SU-DHL-6 (cell line): Measurements from ENCODE around the gene RPS16.

ENCODE experiments used
- H2AFZ ChIP-seq: fragments of 200-600 bp; sonication (generic); 2 replicates; pipeline ENCODE4 v1.6.1; 2014; ENCODE audit warnings: low read depth, mild to moderate bottlenecking, moderate library complexity, mixed read lengths, antibody characterized with exemption, low read length; ENCODE audit not compliant: severe bottlenecking
- H3F3A ChIP-seq: fragments of 200-600 bp; shearing (Covaris generic); 2 replicates; pipeline ENCODE4 v1.6.0; 2016; ENCODE audit warnings: antibody characterized with exemption, mild to moderate bottlenecking; ENCODE audit not compliant: insufficient read depth
- H3K27ac ChIP-seq: fragments of 200-600 bp; sonication (generic); 2 replicates; pipeline ENCODE4 v1.5.1; 2016; ENCODE audit warnings: low read depth, mild to moderate bottlenecking, low read length, moderate library complexity, mixed read lengths
- H3K27me3 ChIP-seq: fragments of 200-600 bp; sonication (generic), shearing (Covaris generic); 2 replicates; pipeline ENCODE4 v1.6.0; 2014; ENCODE audit warnings: mild to moderate bottlenecking, low read length
- H3K36me3 ChIP-seq: fragments of 200-600 bp; sonication (generic); 2 replicates; pipeline ENCODE4 v1.6.1; 2014; ENCODE audit warnings: mild to moderate bottlenecking, low read length, mixed read lengths
- H3K4me2 ChIP-seq: fragments of 300-600, 200-600 bp; shearing (Covaris generic), sonication (generic); 2 replicates; pipeline ENCODE4 v1.6.0; 2014; ENCODE audit warnings: low read length, low read depth, mild to moderate bottlenecking; ENCODE audit not compliant: poor library complexity, severe bottlenecking
- H3K4me3 ChIP-seq: fragments of 200-600 bp; sonication (generic); 2 replicates; pipeline ENCODE4 v1.5.1; 2014; ENCODE audit warnings: antibody characterized with exemption, low read length, mild to moderate bottlenecking, mixed read lengths; ENCODE audit not compliant: insufficient read depth, poor library complexity, severe bottlenecking
- H3K79me2 ChIP-seq: fragments of 200-600 bp; sonication (generic); 2 replicates; pipeline ENCODE4 v1.6.1; 2014; ENCODE audit warnings: mild to moderate bottlenecking, low read length, moderate library complexity; ENCODE audit not compliant: insufficient read depth
- H3K9ac ChIP-seq: fragments of 200-600 bp; sonication (generic); 2 replicates; pipeline ENCODE4 v1.7.0; 2014; ENCODE audit warnings: mild to moderate bottlenecking, low read length
- H3K9me2 ChIP-seq: fragments of 200-600 bp; sonication (generic); replicated peaks from 2 replicates; pipeline ENCODE4 v1.6.1; 2014; ENCODE audit warnings: low read length; ENCODE audit not compliant: insufficient read depth
- H3K9me3 ChIP-seq: fragments of 200-600 bp; sonication (generic); 2 replicates; pipeline ENCODE4 v1.6.1; 2014; ENCODE audit warnings: low read length, mixed read lengths; ENCODE audit not compliant: insufficient read depth
- H4K20me1 ChIP-seq: fragments of 200-600 bp; sonication (generic); 2 replicates; pipeline ENCODE4 v1.6.1; 2014; ENCODE audit warnings: low read depth, mild to moderate bottlenecking, antibody characterized with exemption, low read length, moderate library complexity, mixed read lengths
- CTCF ChIP-seq: fragments of 200-600 bp; sonication (generic); IDR thresholded peaks from one replicate; pipeline ENCODE4 v1.5.1; 2017; ENCODE audit warnings: antibody characterized with exemption, mild to moderate bottlenecking, low read length, moderate library complexity; ENCODE audit not compliant: insufficient read depth, poor library complexity, severe bottlenecking
- EZH2phosphoT487 ChIP-seq: fragments of 200-600 bp; sonication (generic), shearing (Covaris generic); conservative IDR thresholded peaks from 2 replicates; pipeline ENCODE4 v1.6.1; 2018; ENCODE audit warnings: mild to moderate bottlenecking, antibody characterized with exemption, low read length, moderate library complexity, mixed read lengths

Gene RPS16

GRCh38 chr19:39390451-39390750 is 45.3 kb downstream of the RPS16 start:
- peaks cover 22% of the 10 kb centered on the region for H3K79me2 ChIP-seq
- H3K27ac ChIP-seq = peak overlapping the region; percentile 85
- no peaks in the 10 kb centered on the region for H3K9me2 ChIP-seq
- H3K27me3 ChIP-seq = no peaks in the 10 kb centered on the region
- TF ChIP-seq EZH2phosphoT487 (no peak), CTCF (no peak)
- H3K4me2 ChIP-seq = peak overlapping the region; percentile 80
- H3K36me3 ChIP-seq = no peaks in the 10 kb centered on the region; the same call in 1 of the 2 replicates
- peak overlapping the region; percentile 76 for H2AFZ ChIP-seq
- no peaks in the 10 kb centered on the region for H3F3A ChIP-seq
- no peaks in the 10 kb centered on the region for H4K20me1 ChIP-seq
- peak overlapping the region; percentile 96 for H3K9ac ChIP-seq
- H3K4me3 ChIP-seq = peak overlapping the region; percentile 93
- no peaks in the 10 kb centered on the region for H3K9me3 ChIP-seq

- Histone ChIP-seq H4K20me1 (no peaks in the 10 kb centered on the region), H3K9ac (peak overlapping the region; percentile 96), H3F3A (no peaks in the 10 kb centered on the region), H3K4me3 (peak overlapping the region; percentile 93), H3K4me2 (peak overlapping the region; percentile 80), H3K27me3 (no peaks in the 10 kb centered on the region), H3K36me3 (no peaks in the 10 kb centered on the region), H3K9me2 (no peaks in the 10 kb centered on the region), H3K9me3 (no peaks in the 10 kb centered on the region), H3K79me2 (peaks cover 22% of the 10 kb centered on the region), H2AFZ (no peak overlapping the region), H3K27ac (peak overlapping the region; percentile 85; the same call in 1 of the 2 replicates)
- TF ChIP-seq CTCF (no peak), EZH2phosphoT487 (no peak)
Measured at GRCh38 chr19:39389631-39390414, 45.9 kb downstream of the RPS16 start.

- no peaks in the 10 kb centered on the region for H3K9me2 ChIP-seq
- H3K4me2 ChIP-seq = no peak overlapping the region
- no peak overlapping the region for H3K9ac ChIP-seq
- no peak overlapping the region for H3K27ac ChIP-seq
- no peaks in the 10 kb centered on the region for H3K36me3 ChIP-seq
- TF ChIP-seq EZH2phosphoT487 (no peak), CTCF (no peak)
- no peak overlapping the region for H2AFZ ChIP-seq
- no peak overlapping the region for H3K4me3 ChIP-seq
- H3F3A ChIP-seq = no peaks in the 10 kb centered on the region
- H3K27me3 ChIP-seq = no peaks in the 10 kb centered on the region
- H3K9me3 ChIP-seq = no peaks in the 10 kb centered on the region
- peaks cover 22% of the 10 kb centered on the region for H3K79me2 ChIP-seq
- H4K20me1 ChIP-seq = no peaks in the 10 kb centered on the region
Measured at GRCh38 chr19:39388657-39389056, 47.1 kb downstream of the RPS16 start.
